Raji (cell line): ENCODE results near the gene PHIP.

Experiments used
- POLR2A ChIP-seq: IDR thresholded peaks from 2 replicates; pipeline ENCODE4 v1.6.1; 2011; ENCODE audit warnings: low read depth, low read length, control low read depth; ENCODE audit not compliant: insufficient read depth

PHIP gene

GRCh38 chr6:78935553-78935952 lies 142.5 kb downstream of the PHIP start:
- no peak for TF ChIP-seq POLR2A

GRCh38 chr6:78925317-78925716 lies 152.7 kb downstream of the PHIP start:
- TF ChIP-seq POLR2A, result no peak

GRCh38 chr6:78917788-78918187 lies 160.3 kb downstream of the PHIP start:
- TF ChIP-seq POLR2A, result no peak

- TF ChIP-seq POLR2A, result no peak
Measured at GRCh38 chr6:78916411-78916810, 161.6 kb downstream of the PHIP start.

GRCh38 chr6:78911218-78911940 lies 166.7 kb downstream of the PHIP start:
- TF ChIP-seq POLR2A, result no peak

GRCh38 chr6:78910591-78911171 lies 167.4 kb downstream of the PHIP start:
- TF ChIP-seq POLR2A, result no peak

- no peak for TF ChIP-seq POLR2A
Measured at GRCh38 chr6:78910010-78910409, 168.0 kb downstream of the PHIP start.

- TF ChIP-seq POLR2A, result no peak
Measured at GRCh38 chr6:78909391-78909790, 168.7 kb downstream of the PHIP start.

GRCh38 chr6:78908621-78909020 lies 169.4 kb downstream of the PHIP start:
- no peak for TF ChIP-seq POLR2A

GRCh38 chr6:78896227-78896626 lies 181.8 kb downstream of the PHIP start:
- TF ChIP-seq POLR2A, result no peak
